K562 (cell line): ENCODE measurements around the gene NAP1L4. TPM values are rescaled to one million over a fixed set of nuclear protein-coding genes. Genes with fewer than 3 reads are reported as not detected.

ENCODE experiments used
- ATAC-seq: fragments of 200-7000 bp; cut with Tn5 transposase; 3 replicates; pipeline ENCODE4 v1.9.1; 2020; ENCODE audit warnings: moderate library complexity
- BruUV-seq: library from RNA; stranded (reverse); fragments of 400-500 nt; replicated peaks from 2 replicates; lab custom pipeline; 2021; lab: Mats Ljungman, UMichigan
- CTCF ChIA-PET: fragments of 300-600 bp; formaldehyde crosslinking; extraction: SDS; loops from one replicate; lab custom pipeline; 2021; ENCODE audit warnings: low intra/inter-chr PET ratio; lab: Yijun Ruan, JAX
- POLR2A ChIA-PET: fragments of 300-600, 350-650 bp; sonication (Branson Sonifier 250); formaldehyde crosslinking; extraction: SDS; loops from one replicate; lab custom pipeline; 2021; ENCODE audit warnings: antibody characterized with exemption, inconsistent platforms; lab: Yijun Ruan, JAX
- DNase-seq, 4 experiments: peaks; one replicate each; pipeline versions ENCODE4 v3.0.0 to v3.0.0-alpha.2; 2011 to 2018; ENCODE audit warnings: low spot score in 3 of 4, mixed read lengths in 3 of 4; ENCODE audit errors: extremely low read depth in 1 of 4
- FAIRE-seq: peaks from 2 replicates; lab custom pipeline; 2011; peaks lifted over from hg19 to GRCh38; lab: Jason Lieb, UNC
- H2AFZ ChIP-seq: 2 replicates; pipeline ENCODE4 v1.6.0; 2011; ENCODE audit warnings: low read depth, low read length, control low read depth, inconsistent platforms
- H3K27ac ChIP-seq: fragments of 200-600 bp; 3 replicates; pipeline ENCODE4 v1.8.0; 2011; ENCODE audit warnings: low read depth, mild to moderate bottlenecking, control low read depth, inconsistent platforms, low read length, moderate library complexity, mixed read lengths; ENCODE audit errors: extremely low read depth
- H3K27me3 ChIP-seq, 2 experiments: fragments of 300-600 bp in 1 of 2; 2 replicates in 1 of 2; 3 replicates in 1 of 2; pipeline versions ENCODE4 v1.6.0 to v1.8.0; 2011; ENCODE audit warnings: inconsistent platforms in 2 of 2, low read length in 2 of 2, mild to moderate bottlenecking in 1 of 2, mixed read lengths in 1 of 2, moderate library complexity in 1 of 2; ENCODE audit not compliant: control insufficient read depth in 2 of 2, insufficient read depth in 2 of 2
- H3K36me3 ChIP-seq: fragments of 300-600 bp; 3 replicates; pipeline ENCODE4 v1.8.0; 2011; ENCODE audit warnings: mild to moderate bottlenecking, low read length, inconsistent platforms; ENCODE audit not compliant: control insufficient read depth, insufficient read depth
- H3K4me1 ChIP-seq, 2 experiments: fragments of 200-600 bp in 1 of 2; replicated peaks in 1 of 2; 2 replicates in 1 of 2; 3 replicates in 1 of 2; pipeline versions ENCODE4 v1.5.1 to v1.8.0; 2011; ENCODE audit warnings: inconsistent platforms in 2 of 2, low read length in 2 of 2, mild to moderate bottlenecking in 1 of 2, mixed read lengths in 1 of 2, moderate library complexity in 1 of 2; ENCODE audit not compliant: control insufficient read depth in 2 of 2, insufficient read depth in 2 of 2
- H3K4me2 ChIP-seq: 2 replicates; pipeline ENCODE4 v1.6.1; 2011; ENCODE audit warnings: low read length, control low read depth, inconsistent platforms, mixed read lengths; ENCODE audit not compliant: insufficient read depth
- H3K4me3 ChIP-seq: fragments of 200-600 bp; sonication (generic), shearing (Covaris generic); 2 replicates; pipeline ENCODE4 v1.5.1; 2016; ENCODE audit warnings: control low read depth, inconsistent platforms
- H3K79me2 ChIP-seq: fragments of 200-600 bp; 3 replicates; pipeline ENCODE4 v1.8.0; 2011; ENCODE audit warnings: low read length, inconsistent platforms; ENCODE audit not compliant: control insufficient read depth, insufficient read depth
- H3K9ac ChIP-seq, 2 experiments: 2 replicates each; pipeline versions ENCODE4 v1.6.0 to v1.6.1; 2011; ENCODE audit warnings: low read depth in 2 of 2, low read length in 2 of 2, control low read depth in 1 of 2, inconsistent platforms in 1 of 2, mild to moderate bottlenecking in 1 of 2, mixed read lengths in 1 of 2; ENCODE audit not compliant: insufficient read depth in 1 of 2
- H3K9me1 ChIP-seq: one replicate; pipeline ENCODE4 v1.6.0; 2011; ENCODE audit warnings: inconsistent platforms, mild to moderate bottlenecking, low read length, moderate library complexity; ENCODE audit not compliant: control insufficient read depth, insufficient read depth
- H3K9me3 ChIP-seq: replicated peaks from 2 replicates; pipeline ENCODE4 v1.5.1; 2011; ENCODE audit warnings: low read depth, low read length, inconsistent platforms; ENCODE audit not compliant: control insufficient read depth, insufficient read depth
- H4K20me1 ChIP-seq: replicated peaks from 2 replicates; pipeline ENCODE4 v1.6.1; 2011; ENCODE audit warnings: low read length, inconsistent platforms, mixed read lengths; ENCODE audit not compliant: control insufficient read depth, insufficient read depth
- GTF2E2 ChIP-seq: fragments of 200-800 bp; sonication (Bioruptor generic); IDR thresholded peaks from 2 replicates; pipeline ENCODE4 v1.6.1; 2016; ENCODE audit warnings: missing genetic modification characterization, missing compliant biosample characterization
- POLR2G ChIP-seq: fragments of 200-400 bp; formaldehyde crosslinking; IDR thresholded peaks from 2 replicates; pipeline ENCODE4 v1.6.1; 2017; ENCODE audit warnings: low read depth, mild to moderate bottlenecking, antibody characterized with exemption, low read length, moderate library complexity
- RAD51 ChIP-seq: fragments of 450-650 bp; IDR thresholded peaks from 2 replicates; pipeline ENCODE4 v1.7.1; 2016; ENCODE audit warnings: low read depth, mild to moderate bottlenecking, borderline replicate concordance
- USF1 ChIP-seq: sonication (generic); formaldehyde crosslinking; IDR thresholded peaks from 2 replicates; pipeline ENCODE4 v1.9.0; 2022; ENCODE audit warnings: mild to moderate bottlenecking, missing genetic modification reagents
- WGBS: fragments of 100-300 bp; shearing (Covaris generic); methylation state at CpG from one replicate; pipeline ENCODE4 v1.1.6; 2016; ENCODE audit warnings: low coverage, mixed read lengths; ENCODE audit not compliant: insufficient coverage; ENCODE audit errors: missing lambda C conversion rate; 5-methylcytosine and 5-hydroxymethylcytosine counted together
- in situ Hi-C: fragments of 300-500 bp; cut with MboI; formaldehyde crosslinking; loops from 4 replicates; pipeline ENCODE4 v1.15.0; 2018; ENCODE audit warnings: inconsistent platforms, mixed read lengths
- intact Hi-C: fragments of 100-400 bp; cut with micrococcal nuclease; formaldehyde crosslinking; loops from 2 replicates; pipeline ENCODE4 v1.14.2; 2022
- polyA plus RNA-seq, 8 experiments: library from polyadenylated mRNA; depleted of rRNA in 4 of 8; stranded (reverse) in 5 of 8; unstranded in 3 of 8; fragments of >200 nt; fragmentation: Nextera tagmentation in 2 of 8; fragmentation: Illumina TruSeq in 1 of 8; extraction: Ambion mirVana in 2 of 8; extraction: Trizol in 1 of 8; gene quantifications; 2 replicates each; pipeline versions ENCODE4 v1.2.1 to v1.2.3, GENCODE V29; 2011 to 2014; ENCODE audit warnings: inconsistent platforms in 1 of 8, missing spikeins in 1 of 8
- total RNA-seq, 7 experiments: library from RNA; depleted of rRNA in 6 of 7; stranded (reverse); fragments of >200 nt in 6 of 7; fragmentation: Illumina TruSeq in 2 of 7; extraction: Trizol in 2 of 7; gene quantifications; 2 replicates each; pipeline versions ENCODE4 v1.2.1 to v1.2.3, GENCODE V29; 2011 to 2021; ENCODE audit warnings: low replicate concordance in 1 of 7
- TF ChIP-seq, protein P1 (sequence below): sonication (generic); formaldehyde crosslinking; IDR thresholded peaks from 2 replicates; pipeline ENCODE4 v1.9.0; 2022; ENCODE audit warnings: mild to moderate bottlenecking, missing genetic modification reagents

The NAP1L4 gene
- total and polyA plus RNA-seq, 9 of the 15 experiments (the other 6 are each of a cell fraction or from before 2014, with no cell fraction given): 34.1 to 237 (median 179) TPM

DNA sequence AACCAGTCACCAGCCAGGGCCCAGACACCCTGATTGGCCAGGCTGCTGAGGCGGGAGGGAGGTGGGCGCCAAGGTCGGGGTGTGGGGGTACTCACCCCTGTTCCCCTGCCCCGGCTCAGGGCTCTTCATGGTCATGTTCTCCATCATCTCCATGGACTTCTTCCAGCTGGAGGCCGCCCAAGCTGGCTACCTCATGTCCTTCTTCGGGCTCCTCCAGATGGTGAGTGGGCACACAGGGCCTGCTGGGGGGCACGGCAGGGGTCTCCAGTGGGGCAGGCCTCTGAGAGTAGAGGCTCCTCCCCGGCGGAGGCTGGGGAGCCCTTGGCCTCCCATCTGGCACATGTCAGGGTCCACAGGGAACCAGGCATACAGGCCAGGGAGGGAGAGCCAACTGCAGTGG lies 72.9 kb downstream of the NAP1L4 start:
- no peak overlapping the region for H3K4me2 ChIP-seq
- no peak overlapping the region for H3K27ac ChIP-seq
- FAIRE-seq: no peak
- CTCF ChIA-PET: no interaction called here
- no peaks in the 10 kb centered on the region for H3K79me2 ChIP-seq
- no peaks in the 10 kb centered on the region for H4K20me1 ChIP-seq
- no peak for TF ChIP-seq GTF2E2
- 0 out of 2 replicates have a peak, but pooled peaks have one; percentile 4 for TF ChIP-seq USF1 (CRISPR knock-in tag)
- TF ChIP-seq, protein P1, sequence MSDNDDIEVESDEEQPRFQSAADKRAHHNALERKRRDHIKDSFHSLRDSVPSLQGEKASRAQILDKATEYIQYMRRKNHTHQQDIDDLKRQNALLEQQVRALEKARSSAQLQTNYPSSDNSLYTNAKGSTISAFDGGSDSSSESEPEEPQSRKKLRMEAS: no peak
- peak; percentile 55 for TF ChIP-seq POLR2G
- no peak for TF ChIP-seq RAD51
- WGBS: 52% methylated on average over 7 of the region's 9 CpGs
- ATAC-seq: no peak
- no peak for DNase-seq
- H3K4me1 ChIP-seq: peaks cover 0 to 69% of the 10 kb centered on the region in 2 experiments; a peak in 2 of 5 replicates
- H3K9me3 ChIP-seq: no peaks in the 10 kb centered on the region
- intact Hi-C loops: no loop called here
- POLR2A ChIA-PET: interaction anchor here (0.6 kb wide), 1 partner anchor 20 kb away, joined by 3 read pairs; no protein-coding TSS in a partner anchor
- no TSS peak for BruUV-seq
- peak overlapping the region in 1 of 2 experiments; percentile 68; a peak in 1 of 4 replicates for H3K9ac ChIP-seq
- H3K4me3 ChIP-seq: no peak overlapping the region
- H3K36me3 ChIP-seq: no peaks in the 10 kb centered on the region
- in situ Hi-C loops: no loop called here
- H2AFZ ChIP-seq: no peak overlapping the region
- H3K27me3 ChIP-seq: no peaks in the 10 kb centered on the region
- no peaks in the 10 kb centered on the region for H3K9me1 ChIP-seq
